Measurements from ENCODE around the gene TRAF3.

GRCh38 chr14:102957222-102957621 is 180.0 kb downstream of the TRAF3 start:
- TF ChIP-seq CTCF (IDR thresholded peaks at IDR 0.05; ENCODE audit: insufficient read depth, low read length, poor library complexity, severe bottlenecking) (no peak), EZH2phosphoT487 (conservative IDR thresholded peaks at IDR 0.05; ENCODE audit: low read length) (no peak)
